HG03064 (cell line): ENCODE results near the gene MTAP.

ENCODE experiments used
- ATAC-seq: cut with Tn5 transposase; IDR thresholded peaks from one replicate; pipeline ENCODE4 v1.9.1; 2021; ENCODE audit warnings: low read depth; ENCODE audit not compliant: unreplicated experiment

MTAP gene

GRCh38 chr9:21967169-21967568 lies 164.7 kb downstream of the MTAP start:
- ATAC-seq = no peak

GRCh38 chr9:21967702-21968101 lies 165.3 kb downstream of the MTAP start:
- no peak for ATAC-seq

GRCh38 chr9:21968331-21969010 lies 166.0 kb downstream of the MTAP start:
- ATAC-seq = no peak

- ATAC-seq = no peak
These were observed 166.8 kb downstream of the MTAP start for GRCh38 chr9:21969011-21969940.

- ATAC-seq = no peak
These were observed 167.7 kb downstream of the MTAP start for GRCh38 chr9:21969951-21970799.

GRCh38 chr9:21970800-21971640 lies 168.6 kb downstream of the MTAP start:
- no peak for ATAC-seq

GRCh38 chr9:21972361-21972760 lies 169.9 kb downstream of the MTAP start:
- no peak for ATAC-seq

GRCh38 chr9:21974343-21974721 lies 171.9 kb downstream of the MTAP start:
- ATAC-seq = no peak

GRCh38 chr9:21974722-21975409 lies 172.4 kb downstream of the MTAP start:
- ATAC-seq = peak; percentile 63

- ATAC-seq = no peak
These were observed 174.0 kb downstream of the MTAP start for GRCh38 chr9:21976334-21976875.

- ATAC-seq = no peak
These were observed 180.0 kb downstream of the MTAP start for GRCh38 chr9:21982391-21982790.

- ATAC-seq = no peak
These were observed 180.6 kb downstream of the MTAP start for GRCh38 chr9:21982861-21983560.

- ATAC-seq = no peak
These were observed 181.1 kb downstream of the MTAP start for GRCh38 chr9:21983561-21983935.

- no peak for ATAC-seq
These were observed 181.7 kb downstream of the MTAP start for GRCh38 chr9:21984101-21984500.

GRCh38 chr9:21985964-21986667 lies 183.7 kb downstream of the MTAP start:
- no peak for ATAC-seq
